ENCODE data around the gene DNAJC16.

The DNAJC16 gene

DNA sequence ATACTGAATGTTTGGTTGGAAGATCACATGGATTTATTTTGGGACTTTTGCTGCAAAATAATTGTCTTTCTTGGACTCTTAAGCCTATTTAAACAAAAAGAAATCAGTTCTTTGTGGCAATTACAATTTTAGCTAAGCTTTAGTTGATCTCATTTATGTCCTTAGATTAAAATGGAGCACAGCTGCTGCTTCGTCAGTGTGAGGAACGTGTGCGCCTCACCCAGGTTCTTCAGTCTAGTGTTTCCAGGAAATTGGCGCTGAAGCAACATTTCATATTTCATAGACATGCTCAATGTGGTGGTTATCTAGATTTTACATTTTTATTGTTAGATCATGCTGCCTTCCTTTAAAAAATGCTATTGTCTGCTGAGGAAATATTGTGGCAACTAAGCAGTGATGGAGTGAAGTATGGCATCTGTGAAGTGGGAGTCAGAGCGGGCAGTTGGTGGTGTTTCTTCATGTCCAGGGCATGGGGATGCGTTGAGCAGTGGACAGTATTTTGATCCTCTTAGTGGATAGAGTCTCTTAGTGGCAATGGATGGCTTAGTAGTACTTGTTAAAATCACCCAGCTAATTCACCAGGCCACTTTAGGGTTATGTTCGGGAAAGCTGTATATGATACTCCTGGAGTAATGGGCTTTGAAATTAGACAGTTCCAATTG is 96.2 kb downstream of the DNAJC16 start:
- DNase-seq: no peak

DNA sequence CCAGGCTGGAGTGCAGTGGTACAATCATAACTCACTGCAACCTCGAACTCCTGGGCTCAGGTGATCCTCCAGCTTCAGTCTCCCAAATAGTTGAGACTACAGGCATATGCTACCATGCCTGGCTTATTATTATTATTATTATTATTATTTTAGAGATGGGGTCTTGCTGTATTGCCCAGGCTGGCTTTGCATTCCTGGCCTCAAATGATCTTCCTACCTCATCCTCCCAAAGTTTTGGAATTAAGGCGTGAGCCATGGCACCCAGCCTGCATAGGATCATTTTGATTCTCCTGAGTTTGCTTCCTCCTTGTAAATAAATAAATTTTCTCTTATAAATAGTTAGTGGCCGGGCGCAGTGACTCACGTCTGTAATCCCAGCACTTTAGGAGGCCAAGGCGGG is 96.8 kb downstream of the DNAJC16 start:
- DNase-seq: no peak

DNA sequence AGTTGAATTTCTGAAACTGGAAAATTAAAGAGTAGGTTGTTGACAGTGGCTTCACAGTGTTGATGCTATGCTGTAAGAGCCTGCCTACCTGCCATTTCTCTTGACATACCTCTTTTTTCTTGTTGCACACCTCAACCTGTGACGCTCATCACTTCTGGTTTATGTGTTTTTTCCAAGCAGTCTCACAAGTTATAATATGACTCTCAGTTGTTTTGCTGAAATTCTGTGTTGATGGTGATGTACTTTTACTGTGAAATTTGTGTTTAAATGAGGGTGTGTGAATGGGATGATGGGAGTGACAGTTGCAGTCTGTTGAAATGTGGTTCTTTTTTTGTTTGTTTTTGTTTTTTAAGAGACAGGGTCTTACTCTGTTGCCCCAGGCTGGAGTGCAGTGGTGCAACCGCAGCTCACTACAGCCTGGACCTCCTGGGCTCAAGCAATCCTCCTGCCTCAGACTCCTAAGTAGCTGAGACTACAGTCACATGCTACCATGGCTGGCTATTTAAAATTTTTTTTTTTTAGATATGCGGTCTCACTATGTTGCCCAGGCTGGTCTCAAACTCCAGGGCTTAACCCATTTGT is 97.6 kb downstream of the DNAJC16 start:
- DNase-seq: no peak

DNA sequence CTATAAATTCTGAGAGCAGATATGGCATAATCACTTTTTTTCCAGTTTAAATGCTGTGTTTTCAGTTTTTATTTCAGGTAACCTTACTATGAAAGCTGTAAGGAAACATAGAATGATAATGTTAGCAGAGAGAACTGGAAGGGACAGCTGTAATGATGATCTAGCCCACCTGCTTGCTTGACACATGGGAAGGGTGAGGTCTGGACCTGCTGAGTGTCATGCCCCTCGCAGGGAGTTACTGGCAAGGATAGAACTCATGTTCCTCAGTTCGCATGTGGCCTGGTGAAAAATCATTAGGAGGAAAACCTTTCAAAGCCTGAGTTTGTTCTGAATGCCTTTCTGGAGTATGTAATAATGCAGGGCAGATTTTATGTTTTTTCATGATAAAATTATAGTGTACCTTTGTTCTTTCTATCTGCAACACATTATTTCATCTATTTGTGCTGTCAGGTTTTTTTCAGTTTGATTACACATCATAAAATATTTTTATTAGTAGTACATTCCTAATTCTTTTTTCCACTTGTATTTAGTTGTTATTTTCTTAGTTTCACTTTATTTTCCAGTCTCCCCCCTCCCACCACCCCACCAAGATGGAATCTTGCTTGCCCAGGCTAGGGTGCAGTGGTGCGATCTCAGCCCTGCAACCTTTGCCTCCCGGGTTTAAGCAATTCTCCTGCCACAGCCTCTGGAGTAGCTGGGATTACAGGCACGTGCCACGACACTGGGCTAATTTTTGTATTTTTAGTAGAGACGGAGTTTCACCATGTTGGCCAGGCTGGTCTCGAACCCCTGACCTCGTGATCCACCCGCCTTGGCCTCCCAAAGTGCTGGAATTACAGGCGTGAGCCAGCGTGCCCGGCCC is 98.6 kb downstream of the DNAJC16 start:
- no peak for DNase-seq

Measured in NCI-H510A treated with DMSO at 0.1 percent for 48 hours (cell line).